Measurements from ENCODE around the gene KCND2. TPM values are rescaled to one million over a fixed set of nuclear protein-coding genes. Genes with fewer than 3 reads are reported as not detected.
"Not testable (repeated sequence)": the region's sequence is repeated elsewhere in the genome, so short reads cannot be mapped to it uniquely, and the experiment has no call there.

Gene KCND2
- polyA plus RNA-seq, 2 of the 4 experiments (the other 2 are of a cell fraction) = 0.01 TPM; not detected in 1

DNA sequence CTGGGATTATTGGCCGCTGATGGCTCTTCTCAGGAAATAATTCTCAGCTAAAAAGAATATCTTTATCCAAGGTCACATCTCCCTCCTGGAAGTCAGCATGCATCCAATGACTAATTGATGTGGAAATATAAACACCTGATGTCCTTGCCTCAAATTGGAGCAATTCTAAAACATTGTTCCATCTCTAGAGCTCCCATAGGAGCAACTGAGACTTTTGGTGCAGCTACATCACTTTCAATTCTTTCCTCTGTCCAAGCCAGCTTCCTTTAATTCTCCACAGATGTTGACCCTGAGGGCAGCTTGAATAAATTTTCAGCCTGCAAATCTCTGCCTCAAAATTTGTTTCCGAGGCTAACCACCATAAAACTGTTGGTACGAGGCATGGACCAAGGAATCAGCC, 43.9 kb upstream of the KCND2 start:
- no peaks in the 10 kb centered on the region for H3K9me3 ChIP-seq
- no peak overlapping the region for H3K4me2 ChIP-seq
- DNase-seq (ENCODE audit: low read depth in 1 of 2, low spot score in 1 of 2) = no peak
- ChIA-PET POLR2A (no interaction called here), CTCF (no interaction called here)
- TF ChIP-seq HEYL (CRISPR knock-in tag; IDR thresholded peaks at IDR 0.05) (no peak), CHD4 (IDR thresholded peaks at IDR 0.05; ENCODE audit: borderline replicate concordance) (no peak), RNF2 (IDR thresholded peaks at IDR 0.05; ENCODE audit: borderline replicate concordance, low read depth) (no peak), HOXB13 (CRISPR knock-in tag; IDR thresholded peaks at IDR 0.05; ENCODE audit: low read depth) (no peak), ZNF302 (CRISPR knock-in tag; IDR thresholded peaks at IDR 0.05) (no peak), ZC3H11A (IDR thresholded peaks at IDR 0.05) (no peak), BHLHE40 (IDR thresholded peaks at IDR 0.05; ENCODE audit: low read depth, low read length) (no peak), MAZ (IDR thresholded peaks at IDR 0.05; ENCODE audit: borderline replicate concordance, low read depth, low read length) (no peak), HOXA7 (CRISPR knock-in tag; IDR thresholded peaks at IDR 0.05) (no peak)
- TF ChIP-seq, protein P1, sequence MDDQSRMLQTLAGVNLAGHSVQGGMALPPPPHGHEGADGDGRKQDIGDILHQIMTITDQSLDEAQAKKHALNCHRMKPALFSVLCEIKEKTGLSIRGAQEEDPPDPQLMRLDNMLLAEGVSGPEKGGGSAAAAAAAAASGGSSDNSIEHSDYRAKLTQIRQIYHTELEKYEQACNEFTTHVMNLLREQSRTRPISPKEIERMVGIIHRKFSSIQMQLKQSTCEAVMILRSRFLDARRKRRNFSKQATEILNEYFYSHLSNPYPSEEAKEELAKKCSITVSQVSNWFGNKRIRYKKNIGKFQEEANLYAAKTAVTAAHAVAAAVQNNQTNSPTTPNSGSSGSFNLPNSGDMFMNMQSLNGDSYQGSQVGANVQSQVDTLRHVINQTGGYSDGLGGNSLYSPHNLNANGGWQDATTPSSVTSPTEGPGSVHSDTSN (IDR thresholded peaks at IDR 0.05) = no peak
- TF ChIP-seq, protein P2, sequence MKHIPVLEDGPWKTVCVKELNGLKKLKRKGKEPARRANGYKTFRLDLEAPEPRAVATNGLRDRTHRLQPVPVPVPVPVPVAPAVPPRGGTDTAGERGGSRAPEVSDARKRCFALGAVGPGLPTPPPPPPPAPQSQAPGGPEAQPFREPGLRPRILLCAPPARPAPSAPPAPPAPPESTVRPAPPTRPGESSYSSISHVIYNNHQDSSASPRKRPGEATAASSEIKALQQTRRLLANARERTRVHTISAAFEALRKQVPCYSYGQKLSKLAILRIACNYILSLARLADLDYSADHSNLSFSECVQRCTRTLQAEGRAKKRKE (CRISPR knock-in tag; IDR thresholded peaks at IDR 0.05; ENCODE audit: low read depth) = no peak
- no peaks in the 10 kb centered on the region for H3K4me1 ChIP-seq
- no peak overlapping the region for H3K27ac ChIP-seq
- no peak for ATAC-seq
- no peak overlapping the region for H3K4me3 ChIP-seq
- 0% methylated on average over 3 of the region's 3 CpGs for WGBS (ENCODE audit: missing lambda C conversion rate)
- FAIRE-seq = no peak

DNA sequence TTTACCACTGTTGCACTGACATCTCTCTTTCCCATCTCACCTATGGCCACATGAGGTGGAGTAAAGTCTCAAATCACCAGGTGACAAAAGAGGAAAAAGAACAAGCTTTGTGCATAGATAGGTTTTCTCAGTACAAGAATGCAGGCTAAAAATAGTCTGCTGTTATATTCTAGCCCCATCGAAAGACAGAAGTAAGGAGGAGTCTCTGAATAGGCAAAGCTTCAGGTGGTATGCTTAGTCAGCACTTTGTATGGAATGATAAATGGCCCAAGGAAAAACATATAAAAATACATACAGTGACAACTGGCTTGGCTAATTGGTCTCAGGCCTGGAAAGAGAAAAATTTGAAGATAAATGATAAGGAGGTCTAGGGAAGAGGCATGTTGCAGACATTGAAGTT, 39.6 kb upstream of the KCND2 start:
- no peaks in the 10 kb centered on the region for H3K4me1 ChIP-seq
- no peak for DNase-seq (ENCODE audit: low read depth in 1 of 2, low spot score in 1 of 2)
- H3K9me3 ChIP-seq = no peaks in the 10 kb centered on the region
- ChIA-PET POLR2A (no interaction called here), CTCF (no interaction called here)
- H3K27ac ChIP-seq = no peak overlapping the region
- H3K4me3 ChIP-seq = no peak overlapping the region
- FAIRE-seq = no peak
- no peak for ATAC-seq
- no peak overlapping the region for H3K4me2 ChIP-seq
- no peak for TF ChIP-seq RCOR1 (IDR thresholded peaks at IDR 0.05; ENCODE audit: low read depth, low read length)
- TF ChIP-seq HOXB13 (CRISPR knock-in tag; IDR thresholded peaks at IDR 0.05; ENCODE audit: low read depth) = no peak
- TF ChIP-seq MAFK (IDR thresholded peaks at IDR 0.05; ENCODE audit: partially characterized antibody) = peak; percentile 90
- TF ChIP-seq HEYL (CRISPR knock-in tag; IDR thresholded peaks at IDR 0.05) = no peak
- WGBS (ENCODE audit: missing lambda C conversion rate) = 4% methylated on average over 1 of the region's 1 CpG

DNA sequence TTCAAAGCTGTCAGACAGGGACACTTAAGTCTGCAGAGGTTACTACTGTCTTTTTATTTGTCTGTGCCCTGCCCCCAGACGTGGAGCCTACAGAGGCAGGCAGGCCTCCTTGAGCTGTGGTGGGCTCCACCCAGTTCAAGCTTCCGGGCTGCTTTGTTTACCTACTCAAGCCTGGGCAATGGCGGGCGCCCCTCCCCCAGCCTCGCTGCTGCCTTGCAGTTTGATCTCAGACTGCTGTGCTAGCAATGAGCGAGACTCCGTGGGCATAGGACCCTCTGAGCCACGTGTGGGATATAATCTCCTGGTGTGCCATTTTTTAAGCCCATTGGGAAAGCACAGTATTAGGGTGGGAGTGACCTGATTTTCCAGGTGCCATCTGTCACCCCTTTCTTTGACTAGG, 32.6 kb upstream of the KCND2 start:
- H3K4me3 ChIP-seq, POLR2A ChIA-PET, FAIRE-seq: not testable (repeated sequence)

DNA sequence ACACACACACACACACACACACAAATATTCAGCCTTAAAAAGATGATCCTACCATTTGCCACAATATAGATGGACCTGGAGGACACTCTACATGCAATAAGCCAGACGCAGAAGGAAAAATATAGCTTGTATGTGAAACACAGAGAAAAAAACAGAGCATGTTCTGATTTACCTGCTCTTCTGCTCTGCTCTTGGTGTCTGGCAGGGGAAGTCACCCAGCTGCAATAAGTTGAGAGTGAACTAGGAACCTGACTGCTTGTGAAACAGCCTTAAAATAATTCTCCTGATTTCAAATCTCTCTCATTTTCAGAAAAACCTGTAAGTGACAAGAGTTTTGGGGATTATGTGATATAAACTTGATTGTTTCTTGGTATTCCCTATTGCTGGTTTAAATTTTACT, 31.0 kb upstream of the KCND2 start:
- ChIA-PET CTCF (interaction anchor here (0.6 kb wide), 2 partner anchors 54 to 299 kb away, joined by 3 to 5 read pairs; no protein-coding TSS in a partner anchor), POLR2A (no interaction called here)
- Histone ChIP-seq H3K27ac (no peak overlapping the region), H3K9me3 (no peaks in the 10 kb centered on the region), H3K4me1 (no peaks in the 10 kb centered on the region), H3K4me2 (no peak overlapping the region), H3K4me3 (no peak overlapping the region)
- DNase-seq (ENCODE audit: low read depth in 1 of 2, low spot score in 1 of 2) = no peak
- no peak for ATAC-seq
- TF ChIP-seq CHD2 (IDR thresholded peaks at IDR 0.05; ENCODE audit: low read length, partially characterized antibody) (no peak), CHD4 (IDR thresholded peaks at IDR 0.05; ENCODE audit: borderline replicate concordance) (no peak), ZNF302 (CRISPR knock-in tag; IDR thresholded peaks at IDR 0.05) (no peak), PHF8 (IDR thresholded peaks at IDR 0.05; ENCODE audit: borderline replicate concordance, low read depth) (no peak), JUNB (IDR thresholded peaks at IDR 0.05) (no peak), FOSL2 (IDR thresholded peaks at IDR 0.05) (no peak), FOSL2 (CRISPR knock-in tag; IDR thresholded peaks at IDR 0.05) (no peak), RCOR1 (IDR thresholded peaks at IDR 0.05; ENCODE audit: low read depth, low read length) (no peak), MAZ (IDR thresholded peaks at IDR 0.05; ENCODE audit: borderline replicate concordance, low read depth, low read length) (no peak), NR3C1 (IDR thresholded peaks at IDR 0.05) (no peak), ZSCAN20 (CRISPR knock-in tag; IDR thresholded peaks at IDR 0.05) (no peak), CEBPB (IDR thresholded peaks at IDR 0.05) (no peak), HOXB13 (CRISPR knock-in tag; IDR thresholded peaks at IDR 0.05; ENCODE audit: low read depth) (no peak), POLR2AphosphoS2 (conservative IDR thresholded peaks at IDR 0.05; ENCODE audit: low read length) (no peak), RARB (CRISPR knock-in tag; IDR thresholded peaks at IDR 0.05) (no peak), ZFP36 (IDR thresholded peaks at IDR 0.05; ENCODE audit: borderline replicate concordance, partially characterized antibody) (no peak)
- no peak for FAIRE-seq
- 0% methylated on average over 1 of the region's 1 CpG for WGBS (ENCODE audit: missing lambda C conversion rate)

More for the DNA sequence above, 32.6 kb upstream of the KCND2 start:
- H3K4me1 ChIP-seq; H3K4me2 ChIP-seq; H3K27ac ChIP-seq; CTCF ChIA-PET; ATAC-seq; H3K9me3 ChIP-seq; DNase-seq (ENCODE audit: low read depth in 1 of 2, low spot score in 1 of 2): not testable (repeated sequence)
- WGBS (ENCODE audit: missing lambda C conversion rate) = 5% methylated on average over 8 of the region's 8 CpGs
